HEK293 (cell line): Measurements from ENCODE around the gene ST8SIA5.

Experiments
- CTCF ChIA-PET: fragments of 350-600 bp; formaldehyde crosslinking; extraction: SDS; loops from one replicate; lab custom pipeline; 2021; ENCODE audit warnings: antibody characterized with exemption; lab: Yijun Ruan, JAX
- POLR2A ChIA-PET: fragments of 300-600 bp; formaldehyde crosslinking; extraction: SDS; loops from one replicate; lab custom pipeline; 2020; ENCODE audit warnings: antibody characterized with exemption, inconsistent platforms; lab: Yijun Ruan, JAX
- H3K27ac ChIP-seq: fragments of 200-500 bp; sonication (Bioruptor generic); 2 replicates; pipeline ENCODE4 v1.5.1; 2014; ENCODE audit warnings: low read depth, low read length, control low read depth, inconsistent platforms; ENCODE audit errors: extremely low read depth
- H3K36me3 ChIP-seq, 2 experiments: fragments of 200-500 bp in 1 of 2; sonication (Bioruptor generic) in 1 of 2; 1 replicate in 1 of 2; 2 replicates in 1 of 2; pipeline ENCODE4 v1.5.1; 2014 to 2017; ENCODE audit warnings: inconsistent platforms in 2 of 2, low read length in 2 of 2; ENCODE audit not compliant: control insufficient read depth in 2 of 2, insufficient read depth in 1 of 2
- H3K4me1 ChIP-seq: fragments of 200-500 bp; sonication (Bioruptor generic); 2 replicates; pipeline ENCODE4 v1.5.1; 2014; ENCODE audit warnings: mild to moderate bottlenecking, low read length, inconsistent platforms; ENCODE audit not compliant: control insufficient read depth, insufficient read depth
- H3K4me3 ChIP-seq: 2 replicates; pipeline ENCODE4 v1.5.1; 2011; ENCODE audit warnings: low read depth, mild to moderate bottlenecking, control low read depth, low read length, moderate library complexity
- H3K9me3 ChIP-seq: fragments of 200-500 bp; sonication (Bioruptor generic); 2 replicates; pipeline ENCODE4 v1.5.1; 2014; ENCODE audit warnings: low read depth, low read length, inconsistent platforms; ENCODE audit not compliant: control insufficient read depth, insufficient read depth
- GLI4 ChIP-seq: fragments of 450-650 bp; formaldehyde crosslinking; IDR thresholded peaks from 2 replicates; pipeline ENCODE4 v1.5.1; 2016; ENCODE audit warnings: missing biosample characterization, missing genetic modification characterization
- MZF1 ChIP-seq: fragments of 450-650 bp; formaldehyde crosslinking; IDR thresholded peaks from 2 replicates; pipeline ENCODE4 v1.5.1; 2017; ENCODE audit warnings: missing biosample characterization, missing genetic modification characterization, borderline replicate concordance
- REST ChIP-seq: fragments of 450-650 bp; formaldehyde crosslinking; IDR thresholded peaks from 2 replicates; pipeline ENCODE4 v1.5.1; 2016; ENCODE audit warnings: missing biosample characterization, missing genetic modification characterization
- SP7 ChIP-seq: fragments of 450-650 bp; formaldehyde crosslinking; IDR thresholded peaks from 2 replicates; pipeline ENCODE4 v1.5.1; 2016; ENCODE audit warnings: missing biosample characterization, missing genetic modification characterization
- ZBTB21 ChIP-seq: fragments of 450-650 bp; formaldehyde crosslinking; IDR thresholded peaks from 2 replicates; pipeline ENCODE4 v1.5.1; 2017; ENCODE audit warnings: missing biosample characterization, missing genetic modification characterization
- ZEB2 ChIP-seq: fragments of 450-650 bp; formaldehyde crosslinking; IDR thresholded peaks from 2 replicates; pipeline ENCODE4 v1.5.1; 2016; ENCODE audit warnings: missing biosample characterization, missing genetic modification characterization
- ZFHX2 ChIP-seq: fragments of 450-650 bp; formaldehyde crosslinking; conservative IDR thresholded peaks from 2 replicates; pipeline ENCODE4 v1.5.1; 2016; ENCODE audit warnings: missing biosample characterization, missing genetic modification characterization
- ZNF138 ChIP-seq: fragments of 450-650 bp; formaldehyde crosslinking; IDR thresholded peaks from 2 replicates; pipeline ENCODE4 v1.5.1; 2016; ENCODE audit warnings: missing biosample characterization, missing genetic modification characterization, borderline replicate concordance
- ZNF16 ChIP-seq: fragments of 450-650 bp; formaldehyde crosslinking; IDR thresholded peaks from 2 replicates; pipeline ENCODE4 v1.5.1; 2016; ENCODE audit warnings: low read depth, missing biosample characterization, missing genetic modification characterization
- ZNF169 ChIP-seq: fragments of 450-650 bp; formaldehyde crosslinking; IDR thresholded peaks from 2 replicates; pipeline ENCODE4 v1.5.1; 2016; ENCODE audit warnings: missing biosample characterization, missing genetic modification characterization
- ZNF18 ChIP-seq: fragments of 450-650 bp; formaldehyde crosslinking; IDR thresholded peaks from 2 replicates; pipeline ENCODE4 v1.5.1; 2016; ENCODE audit warnings: missing biosample characterization, missing genetic modification characterization
- ZNF184 ChIP-seq: fragments of 450-650 bp; IDR thresholded peaks from 2 replicates; pipeline ENCODE4 v1.5.1; 2018; ENCODE audit warnings: missing biosample characterization, mild to moderate bottlenecking, missing genetic modification characterization
- ZNF211 ChIP-seq: fragments of 450-650 bp; formaldehyde crosslinking; IDR thresholded peaks from 2 replicates; pipeline ENCODE4 v1.5.1; 2016; ENCODE audit warnings: low read depth, missing biosample characterization, missing genetic modification characterization
- ZNF223 ChIP-seq: fragments of 450-650 bp; formaldehyde crosslinking; IDR thresholded peaks from 2 replicates; pipeline ENCODE4 v1.5.1; 2016; ENCODE audit warnings: missing biosample characterization, missing genetic modification characterization
- ZNF23 ChIP-seq: fragments of 450-650 bp; formaldehyde crosslinking; IDR thresholded peaks from 2 replicates; pipeline ENCODE4 v1.5.1; 2016; ENCODE audit warnings: missing biosample characterization, missing genetic modification characterization, borderline replicate concordance
- ZNF248 ChIP-seq: fragments of 450-650 bp; formaldehyde crosslinking; IDR thresholded peaks from 2 replicates; pipeline ENCODE4 v1.5.1; 2017; ENCODE audit warnings: missing biosample characterization, missing genetic modification characterization
- ZNF280D ChIP-seq: fragments of 450-650 bp; formaldehyde crosslinking; IDR thresholded peaks from 2 replicates; pipeline ENCODE4 v1.5.1; 2016; ENCODE audit warnings: missing biosample characterization, missing genetic modification characterization
- ZNF324 ChIP-seq: fragments of 450-650 bp; formaldehyde crosslinking; IDR thresholded peaks from 2 replicates; pipeline ENCODE4 v1.5.1; 2016; ENCODE audit warnings: missing biosample characterization, missing genetic modification characterization
- ZNF335 ChIP-seq: fragments of 450-650 bp; formaldehyde crosslinking; conservative IDR thresholded peaks from 2 replicates; pipeline ENCODE4 v1.5.1; 2016; ENCODE audit warnings: missing biosample characterization, missing genetic modification characterization
- ZNF785 ChIP-seq: fragments of 450-650 bp; formaldehyde crosslinking; IDR thresholded peaks from 2 replicates; pipeline ENCODE4 v1.5.1; 2016; ENCODE audit warnings: missing biosample characterization, missing genetic modification characterization
- ZSCAN18 ChIP-seq: fragments of 450-650 bp; formaldehyde crosslinking; IDR thresholded peaks from 2 replicates; pipeline ENCODE4 v1.5.1; 2016; ENCODE audit warnings: missing biosample characterization, missing genetic modification characterization
- ZSCAN30 ChIP-seq: fragments of 450-650 bp; IDR thresholded peaks from 2 replicates; pipeline ENCODE4 v1.5.1; 2018; ENCODE audit warnings: missing biosample characterization, mild to moderate bottlenecking, missing genetic modification characterization, moderate library complexity

ST8SIA5 gene

GRCh38 chr18:46728219-46728930, 28.5 kb downstream of the ST8SIA5 start:
- no peak overlapping the region for H3K4me3 ChIP-seq
- POLR2A ChIA-PET, result no interaction called here
- peaks cover 3% of the 10 kb centered on the region for H3K9me3 ChIP-seq
- CTCF ChIA-PET, result interaction anchor here (0.6 kb wide), 1 partner anchor 222 kb away, joined by 6 read pairs; no protein-coding TSS in a partner anchor
- no peaks in the 10 kb centered on the region for H3K36me3 ChIP-seq
- no peaks in the 10 kb centered on the region for H3K4me1 ChIP-seq
- no peak for TF ChIP-seq ZBTB21 (tag by site-specific recombination)
- TF ChIP-seq ZNF184, result no peak
- TF ChIP-seq GLI4, result no peak
- TF ChIP-seq ZSCAN18 (tag by site-specific recombination), result no peak
- TF ChIP-seq ZNF169, result no peak
- TF ChIP-seq ZFHX2 (tag by site-specific recombination), result no peak
- TF ChIP-seq REST (tag by site-specific recombination), result no peak
- no peak for TF ChIP-seq ZSCAN30 (tag by site-specific recombination)
- no peak for TF ChIP-seq ZNF280D (tag by site-specific recombination)
- TF ChIP-seq ZNF23 (tag by site-specific recombination), result no peak
- no peak for TF ChIP-seq ZNF785 (tag by site-specific recombination)
- no peak overlapping the region for H3K27ac ChIP-seq

GRCh38 chr18:46727177-46727576, 29.7 kb downstream of the ST8SIA5 start:
- no peak overlapping the region for H3K4me3 ChIP-seq
- no peak overlapping the region for H3K27ac ChIP-seq
- CTCF ChIA-PET, result no interaction called here
- H3K36me3 ChIP-seq, result no peaks in the 10 kb centered on the region
- POLR2A ChIA-PET, result no interaction called here
- no peaks in the 10 kb centered on the region for H3K4me1 ChIP-seq
- peaks cover 3% of the 10 kb centered on the region for H3K9me3 ChIP-seq
- no peak for TF ChIP-seq ZEB2
- no peak for TF ChIP-seq ZNF324 (tag by site-specific recombination)
- TF ChIP-seq MZF1, result no peak
- no peak for TF ChIP-seq SP7 (tag by site-specific recombination)
- TF ChIP-seq ZNF138 (tag by site-specific recombination), result no peak
- no peak for TF ChIP-seq ZNF335 (tag by site-specific recombination)
- no peak for TF ChIP-seq ZNF223 (tag by site-specific recombination)
- TF ChIP-seq ZNF211 (tag by site-specific recombination), result no peak
- no peak for TF ChIP-seq ZNF248 (tag by site-specific recombination)
- no peak for TF ChIP-seq ZNF16 (tag by site-specific recombination)
- TF ChIP-seq ZNF18 (tag by site-specific recombination), result no peak
- TF ChIP-seq, all 188 proteins: peak for 0
